PFSK-1 (cell line): ENCODE data around the gene NET1.

Experiments
- FOXP2 ChIP-seq: optimal IDR thresholded peaks from 2 replicates; pipeline ENCODE3; 2011; ENCODE audit warnings: borderline replicate concordance, control low read depth, inconsistent platforms; ENCODE audit not compliant: insufficient read depth; ENCODE audit errors: extremely low read length, extremely low read depth
- POLR2AphosphoS5 ChIP-seq: IDR thresholded peaks from 2 replicates; pipeline ENCODE4 v1.6.1; 2012; ENCODE audit warnings: low read depth, mild to moderate bottlenecking, control low read depth, low read length, moderate library complexity
- SIN3A ChIP-seq: IDR thresholded peaks from 2 replicates; pipeline ENCODE4 v1.6.1; 2012; ENCODE audit warnings: mild to moderate bottlenecking, low read length, moderate library complexity, borderline replicate concordance; ENCODE audit not compliant: insufficient read depth
- TAF1 ChIP-seq: IDR thresholded peaks from 2 replicates; pipeline ENCODE4 v1.6.1; 2012; ENCODE audit warnings: low read length, control low read depth, borderline replicate concordance; ENCODE audit not compliant: insufficient read depth
- TF ChIP-seq, protein P1 (sequence below), 2 experiments: IDR thresholded peaks; 2 replicates each; pipeline versions ENCODE4 v1.6.1 to v1.8.0; 2011 to 2012; ENCODE audit warnings: low read depth in 2 of 2, low read length in 2 of 2, control low read depth in 1 of 2, inconsistent platforms in 1 of 2, mild to moderate bottlenecking in 1 of 2, moderate library complexity in 1 of 2; ENCODE audit not compliant: insufficient read depth in 1 of 2

The NET1 gene

GRCh38 chr10:5458949-5459747, 46.8 kb downstream of the NET1 start:
- TF ChIP-seq SIN3A (no peak), FOXP2 (no peak), POLR2AphosphoS5 (no peak), TAF1 (no peak)
- TF ChIP-seq, protein P1, sequence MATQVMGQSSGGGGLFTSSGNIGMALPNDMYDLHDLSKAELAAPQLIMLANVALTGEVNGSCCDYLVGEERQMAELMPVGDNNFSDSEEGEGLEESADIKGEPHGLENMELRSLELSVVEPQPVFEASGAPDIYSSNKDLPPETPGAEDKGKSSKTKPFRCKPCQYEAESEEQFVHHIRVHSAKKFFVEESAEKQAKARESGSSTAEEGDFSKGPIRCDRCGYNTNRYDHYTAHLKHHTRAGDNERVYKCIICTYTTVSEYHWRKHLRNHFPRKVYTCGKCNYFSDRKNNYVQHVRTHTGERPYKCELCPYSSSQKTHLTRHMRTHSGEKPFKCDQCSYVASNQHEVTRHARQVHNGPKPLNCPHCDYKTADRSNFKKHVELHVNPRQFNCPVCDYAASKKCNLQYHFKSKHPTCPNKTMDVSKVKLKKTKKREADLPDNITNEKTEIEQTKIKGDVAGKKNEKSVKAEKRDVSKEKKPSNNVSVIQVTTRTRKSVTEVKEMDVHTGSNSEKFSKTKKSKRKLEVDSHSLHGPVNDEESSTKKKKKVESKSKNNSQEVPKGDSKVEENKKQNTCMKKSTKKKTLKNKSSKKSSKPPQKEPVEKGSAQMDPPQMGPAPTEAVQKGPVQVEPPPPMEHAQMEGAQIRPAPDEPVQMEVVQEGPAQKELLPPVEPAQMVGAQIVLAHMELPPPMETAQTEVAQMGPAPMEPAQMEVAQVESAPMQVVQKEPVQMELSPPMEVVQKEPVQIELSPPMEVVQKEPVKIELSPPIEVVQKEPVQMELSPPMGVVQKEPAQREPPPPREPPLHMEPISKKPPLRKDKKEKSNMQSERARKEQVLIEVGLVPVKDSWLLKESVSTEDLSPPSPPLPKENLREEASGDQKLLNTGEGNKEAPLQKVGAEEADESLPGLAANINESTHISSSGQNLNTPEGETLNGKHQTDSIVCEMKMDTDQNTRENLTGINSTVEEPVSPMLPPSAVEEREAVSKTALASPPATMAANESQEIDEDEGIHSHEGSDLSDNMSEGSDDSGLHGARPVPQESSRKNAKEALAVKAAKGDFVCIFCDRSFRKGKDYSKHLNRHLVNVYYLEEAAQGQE (IDR thresholded peaks at IDR 0.05; ENCODE audit: insufficient read depth in 1 of 2, low read depth in 2 of 2, low read length in 2 of 2), result no peak

- no peak for TF ChIP-seq FOXP2
Measured at GRCh38 chr10:5460468-5461202, 48.3 kb downstream of the NET1 start.

DNA sequence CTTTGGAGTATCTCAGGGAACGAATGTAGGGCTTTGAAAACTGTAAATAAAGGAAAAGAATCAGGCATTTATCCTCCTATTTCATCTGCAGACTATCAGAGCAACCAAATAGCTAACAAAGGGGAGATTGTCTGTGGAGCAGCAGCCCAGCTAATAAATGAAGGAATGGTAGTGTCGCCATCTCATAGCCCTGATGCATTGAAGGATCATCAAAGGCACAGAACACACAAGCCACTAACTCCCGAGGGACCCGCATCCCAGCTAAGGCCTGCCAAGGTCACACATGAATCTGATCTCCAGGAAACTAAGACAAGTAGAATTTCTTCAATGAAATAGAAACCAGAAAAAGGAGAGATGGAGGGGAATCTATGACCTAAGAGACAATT, 48.8 kb downstream of the NET1 start:
- no peak for TF ChIP-seq TAF1
- no peak for TF ChIP-seq FOXP2
- TF ChIP-seq, protein P1 (IDR thresholded peaks at IDR 0.05; ENCODE audit: insufficient read depth in 1 of 2, low read depth in 2 of 2, low read length in 2 of 2), result no peak
- TF ChIP-seq POLR2AphosphoS5, result no peak
- TF ChIP-seq SIN3A, result no peak

- TF ChIP-seq FOXP2, result no peak
- TF ChIP-seq, protein P1 (IDR thresholded peaks at IDR 0.05; ENCODE audit: insufficient read depth in 1 of 2, low read depth in 2 of 2, low read length in 2 of 2), result no peak
- no peak for TF ChIP-seq SIN3A
- TF ChIP-seq TAF1, result no peak
- no peak; the same call in 1 of the 2 replicates for TF ChIP-seq POLR2AphosphoS5
Measured at GRCh38 chr10:5461914-5462840, 49.8 kb downstream of the NET1 start.

DNA sequence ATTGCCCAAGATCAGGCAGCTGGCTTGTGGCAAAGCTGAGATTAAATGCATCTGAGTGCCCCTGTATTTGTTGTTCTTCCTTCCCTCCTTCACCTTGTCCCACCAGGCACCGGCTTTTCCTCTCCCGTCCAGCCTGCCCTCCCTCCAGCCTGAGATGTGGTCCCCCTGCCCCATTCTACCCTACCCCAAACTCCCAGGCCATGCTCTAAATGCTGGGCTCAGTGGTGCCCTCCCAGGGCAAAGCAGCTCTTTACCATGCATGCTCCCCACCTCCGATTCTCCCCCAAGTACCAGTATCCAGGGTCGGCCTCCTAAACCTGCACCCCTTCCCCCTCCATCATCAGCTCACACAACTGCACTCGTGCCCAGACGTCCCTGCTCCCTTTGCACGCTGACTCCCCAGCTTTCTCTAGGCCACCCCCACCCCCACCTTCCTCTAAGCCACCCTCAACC, 50.5 kb downstream of the NET1 start:
- no peak for TF ChIP-seq TAF1
